Breast epithelium (tissue), 4 donors: ENCODE results near the gene TMOD4. TPM values are rescaled to one million over a fixed set of nuclear protein-coding genes. Genes with fewer than 3 reads are reported as not detected.

ENCODE experiments used
- DNase-seq, 2 donors: peaks; one replicate each; pipeline ENCODE4 v3.0.0-alpha.2; 2019; ENCODE audit warnings: low spot score in 2 of 2
- H3K27ac ChIP-seq, 2 donors: fragments of 200-600 bp; sonication (generic) in 1 of 2; one replicate each; pipeline ENCODE4 v1.5.1; 2016 to 2019; ENCODE audit warnings: mild to moderate bottlenecking in 1 of 2
- H3K27me3 ChIP-seq, 2 donors: fragments of 200-600 bp; sonication (generic) in 1 of 2; one replicate each; pipeline versions ENCODE4 v1.5.1 to v1.6.0; 2017 to 2019; ENCODE audit warnings: control low read depth in 1 of 2, mild to moderate bottlenecking in 1 of 2
- H3K36me3 ChIP-seq: fragments of 200-600 bp; one replicate; pipeline ENCODE4 v1.5.1; 2019
- H3K4me1 ChIP-seq, 2 donors: fragments of 200-600 bp; sonication (generic); one replicate each; pipeline ENCODE4 v1.5.1; 2016 to 2019; ENCODE audit warnings: control low read depth in 1 of 2
- H3K4me3 ChIP-seq, 3 donors: fragments of 200-600 bp; sonication (generic); 1 replicate in 2 of 3; 2 replicates in 1 of 3; pipeline ENCODE4 v1.5.1; 2016 to 2019; ENCODE audit warnings: mild to moderate bottlenecking in 3 of 3, moderate library complexity in 2 of 3
- H3K9me3 ChIP-seq, 2 donors: fragments of 200-600 bp; sonication (generic) in 1 of 2; one replicate each; pipeline ENCODE4 v1.5.1; 2016 to 2019; ENCODE audit warnings: control low read depth in 1 of 2
- CTCF ChIP-seq, 3 donors: fragments of 450-650 bp; IDR thresholded peaks; one replicate each; pipeline ENCODE4 v1.5.1; 2016 to 2017; ENCODE audit warnings: antibody characterized with exemption in 3 of 3, mild to moderate bottlenecking in 3 of 3, moderate library complexity in 3 of 3
- POLR2A ChIP-seq: fragments of 450-650 bp; IDR thresholded peaks from one replicate; pipeline ENCODE4 v1.6.1; 2016; ENCODE audit warnings: antibody characterized with exemption, mild to moderate bottlenecking, moderate library complexity
- POLR2AphosphoS5 ChIP-seq, 3 donors: sonication (generic); formaldehyde crosslinking; IDR thresholded peaks; one replicate each; pipeline ENCODE4 v1.6.1; 2017; ENCODE audit warnings: antibody characterized with exemption in 3 of 3
- intact Hi-C: fragments of 100-400 bp; cut with DNase I; formaldehyde crosslinking; loops from one replicate; pipeline ENCODE4 v1.15.1; 2023; ENCODE audit warnings: low total_unique reads
- total RNA-seq, 3 donors: library from RNA; depleted of rRNA; stranded (reverse); fragments of >200 nt; gene quantifications; one replicate each; pipeline ENCODE4 v1.1.0, GENCODE V29; 2016

TMOD4 gene
- total RNA-seq, 3 donors from 2014 or later = 0.73 TPM; not detected in 2

DNA sequence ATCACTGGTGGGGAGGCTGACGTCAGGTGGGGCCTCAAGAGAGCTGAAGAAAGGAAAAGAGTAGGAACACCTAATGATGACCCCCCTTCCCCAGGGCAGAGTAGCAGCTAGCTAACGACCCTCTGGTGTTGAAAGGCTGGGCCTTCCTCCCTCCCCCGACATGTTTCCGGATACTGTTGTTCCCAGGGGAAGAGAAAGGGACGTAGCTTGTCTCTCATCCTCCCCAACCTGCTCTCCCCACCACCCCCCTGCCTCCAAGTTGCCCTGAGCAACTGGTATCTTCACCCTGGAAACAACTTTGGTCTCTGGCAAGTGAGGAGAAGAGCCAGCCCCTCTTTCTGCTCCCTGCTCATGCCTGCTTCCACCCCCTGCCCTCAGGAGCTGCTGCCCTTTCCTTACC is 31.8 kb downstream of the TMOD4 start:
- peak in 1 of 2 donors; percentile 15 for DNase-seq
- H3K9me3 ChIP-seq = no peaks in the 10 kb centered on the region
- intact Hi-C loops = no loop called here
- peaks cover 0 to 5% of the 10 kb centered on the region in 2 donors for H3K4me1 ChIP-seq
- H3K36me3 ChIP-seq = no peaks in the 10 kb centered on the region
- TF ChIP-seq POLR2AphosphoS5 (IDR thresholded peaks at IDR 0.05) (no peak), CTCF (IDR thresholded peaks at IDR 0.05) (no peak)
- peak overlapping the region in 1 of 2 donors; percentile 29 for H3K27ac ChIP-seq
- H3K27me3 ChIP-seq = no peaks in the 10 kb centered on the region
- H3K4me3 ChIP-seq = no peak overlapping the region

- intact Hi-C loops = no loop called here
- TF ChIP-seq POLR2A = no peak
- no peak for TF ChIP-seq CTCF (IDR thresholded peaks at IDR 0.05)
- TF ChIP-seq POLR2AphosphoS5 (IDR thresholded peaks at IDR 0.05) = no peak
- no peak overlapping the region for H3K27ac ChIP-seq
- H3K4me3 ChIP-seq = no peak overlapping the region
- no peak for DNase-seq
- peaks cover 0 to 5% of the 10 kb centered on the region in 2 donors for H3K4me1 ChIP-seq
- no peaks in the 10 kb centered on the region for H3K36me3 ChIP-seq
- no peaks in the 10 kb centered on the region for H3K27me3 ChIP-seq
- no peaks in the 10 kb centered on the region for H3K9me3 ChIP-seq
Observed at GRCh38 chr1:151143057-151143435, 32.7 kb downstream of the TMOD4 start.

DNA sequence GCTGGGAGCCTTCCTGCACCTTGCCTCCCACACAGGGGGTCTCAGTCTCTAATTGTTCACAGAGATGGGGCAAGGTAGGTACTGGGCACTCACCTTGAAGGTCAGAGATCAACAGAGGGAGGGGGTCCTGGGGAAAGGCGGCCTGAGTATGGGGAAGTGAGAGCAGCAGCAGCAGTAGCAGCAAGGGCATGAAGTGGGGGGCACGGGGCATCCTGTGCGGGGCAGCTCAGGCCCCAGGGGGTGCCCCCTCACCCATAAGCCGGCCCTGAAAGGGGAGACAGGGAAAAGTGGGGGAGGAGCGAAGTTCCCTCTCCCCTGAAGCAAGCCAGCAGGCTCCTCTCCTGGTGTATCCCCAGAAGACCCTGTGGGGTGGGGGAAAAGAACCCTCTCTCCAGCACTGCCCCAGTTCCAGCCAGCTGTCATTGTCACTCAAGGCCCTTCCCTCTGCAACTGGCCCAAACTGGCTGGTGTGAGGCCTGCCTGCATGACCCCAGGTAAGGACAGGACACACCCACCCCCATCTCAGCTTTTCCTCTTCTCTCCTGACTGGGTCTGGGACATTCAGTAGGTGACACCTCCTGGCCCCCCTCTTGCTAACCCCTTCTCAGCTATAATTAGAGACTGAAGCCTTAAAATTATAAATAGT is 33.2 kb downstream of the TMOD4 start:
- no peaks in the 10 kb centered on the region for H3K36me3 ChIP-seq
- H3K27ac ChIP-seq = no peak overlapping the region
- no peaks in the 10 kb centered on the region for H3K9me3 ChIP-seq
- no peaks in the 10 kb centered on the region for H3K27me3 ChIP-seq
- peaks cover 0 to 5% of the 10 kb centered on the region in 2 donors for H3K4me1 ChIP-seq
- no peak overlapping the region for H3K4me3 ChIP-seq
- TF ChIP-seq POLR2AphosphoS5 (IDR thresholded peaks at IDR 0.05) (no peak), CTCF (IDR thresholded peaks at IDR 0.05) (no peak), POLR2A (no peak)
- no peak for DNase-seq
- intact Hi-C loops = no loop called here

GRCh38 chr1:151137789-151138188 is 38.0 kb downstream of the TMOD4 start:
- Histone ChIP-seq H3K27me3 (no peaks in the 10 kb centered on the region), H3K4me3 (no peak overlapping the region), H3K4me1 (no peaks in the 10 kb centered on the region), H3K9me3 (no peaks in the 10 kb centered on the region), H3K27ac (no peak overlapping the region), H3K36me3 (no peaks in the 10 kb centered on the region)
- no peak for TF ChIP-seq POLR2A
- DNase-seq = no peak
- intact Hi-C loops = no loop called here

- intact Hi-C loops = no loop called here
- no peak for DNase-seq
- Histone ChIP-seq H3K36me3 (no peaks in the 10 kb centered on the region), H3K4me3 (no peak overlapping the region), H3K27me3 (no peaks in the 10 kb centered on the region), H3K4me1 (no peaks in the 10 kb centered on the region), H3K9me3 (no peaks in the 10 kb centered on the region), H3K27ac (no peak overlapping the region)
- TF ChIP-seq POLR2AphosphoS5 (IDR thresholded peaks at IDR 0.05) (no peak), CTCF (IDR thresholded peaks at IDR 0.05) (no peak), POLR2A (no peak)
Observed at GRCh38 chr1:151135433-151136385, 40.1 kb downstream of the TMOD4 start.
